Ascending aorta (tissue), 2 donors: ENCODE measurements around the gene PARN. TPM values are rescaled to one million over a fixed set of nuclear protein-coding genes. Genes with fewer than 3 reads are reported as not detected.
A peak's percentile ranks its signal among the peaks of the same experiment; 100 is the strongest.

Source experiments
- DNase-seq, 2 donors: peaks; one replicate each; pipeline ENCODE4 v3.0.0-alpha.2; 2019; ENCODE audit warnings: low spot score in 2 of 2
- H3K27ac ChIP-seq, 2 donors: fragments of 200-600 bp; sonication (generic); one replicate each; pipeline ENCODE4 v1.5.1; 2016 to 2017; ENCODE audit warnings: mild to moderate bottlenecking in 1 of 2
- H3K27me3 ChIP-seq: fragments of 200-600 bp; sonication (generic); one replicate; pipeline ENCODE4 v1.5.1; 2017
- H3K36me3 ChIP-seq, 2 donors: fragments of 200-600 bp; sonication (generic); one replicate each; pipeline ENCODE4 v1.5.1; 2016
- H3K4me1 ChIP-seq, 2 donors: fragments of 200-600 bp; sonication (generic); one replicate each; pipeline ENCODE4 v1.5.1; 2016 to 2017; ENCODE audit warnings: mild to moderate bottlenecking in 1 of 2
- H3K4me3 ChIP-seq, 2 donors: fragments of 200-600 bp; sonication (generic); one replicate each; pipeline ENCODE4 v1.5.1; 2016 to 2017; ENCODE audit warnings: mild to moderate bottlenecking in 1 of 2
- H3K9me3 ChIP-seq, 2 donors: fragments of 200-600 bp; sonication (generic); one replicate each; pipeline ENCODE4 v1.5.1; 2016
- CTCF ChIP-seq, 3 experiments: fragments of 200-600 bp in 2 of 3; fragments of 450-650 bp in 1 of 3; sonication (generic) in 2 of 3; IDR thresholded peaks; one replicate each; pipeline ENCODE4 v1.5.1; 2016 to 2019; ENCODE audit warnings: antibody characterized with exemption in 3 of 3, mild to moderate bottlenecking in 1 of 3, moderate library complexity in 1 of 3
- intact Hi-C: fragments of 100-400 bp; cut with DNase I; formaldehyde crosslinking; loops from one replicate; pipeline ENCODE4 v1.15.1; 2023
- total RNA-seq: library from RNA; depleted of rRNA; stranded (reverse); fragments of >200 nt; gene quantifications from one replicate; pipeline ENCODE4 v1.1.0, GENCODE V29; 2016

PARN gene
- total RNA-seq, 1 donor from 2014 or later = 3.8 TPM

GRCh38 chr16:14505846-14506245 is 124.2 kb downstream of the PARN start:
- Histone ChIP-seq H3K4me3 (no peak overlapping the region), H3K9me3 (no peaks in the 10 kb centered on the region), H3K36me3 (no peaks in the 10 kb centered on the region), H3K27ac (peak overlapping the region; percentile 57 to 67), H3K27me3 (no peaks in the 10 kb centered on the region), H3K4me1 (peaks cover 5 to 8% of the 10 kb centered on the region in 2 donors)
- TF ChIP-seq CTCF (IDR thresholded peaks at IDR 0.05) = no peak
- intact Hi-C loops = loop anchor here (10.0 kb wide), 1 partner anchor 591 kb away; no protein-coding TSS in a partner anchor
- no peak for DNase-seq

GRCh38 chr16:14502932-14503741 is 126.9 kb downstream of the PARN start:
- Histone ChIP-seq H3K36me3 (no peaks in the 10 kb centered on the region), H3K4me3 (no peak overlapping the region), H3K27ac (peak overlapping the region; percentile 77 to 84), H3K27me3 (no peaks in the 10 kb centered on the region), H3K9me3 (no peaks in the 10 kb centered on the region), H3K4me1 (peaks cover 10 to 18% of the 10 kb centered on the region in 2 donors)
- TF ChIP-seq CTCF (IDR thresholded peaks at IDR 0.05) = no peak
- intact Hi-C loops = loop anchor here (2.0 to 10.0 kb wide), 2 partner anchors 16 to 588 kb away; no protein-coding TSS in a partner anchor
- DNase-seq = no peak

- no peaks in the 10 kb centered on the region for H3K9me3 ChIP-seq
- no peaks in the 10 kb centered on the region for H3K36me3 ChIP-seq
- no peak for DNase-seq
- intact Hi-C loops = loop anchor here (2.0 to 10.0 kb wide), 2 partner anchors 16 to 588 kb away; no protein-coding TSS in a partner anchor
- peaks cover 10 to 22% of the 10 kb centered on the region in 2 donors for H3K4me1 ChIP-seq
- TF ChIP-seq CTCF (IDR thresholded peaks at IDR 0.05) = no peak
- no peak overlapping the region for H3K4me3 ChIP-seq
- H3K27ac ChIP-seq = peak overlapping the region; percentile 77 to 84
- H3K27me3 ChIP-seq = no peaks in the 10 kb centered on the region
Measured at GRCh38 chr16:14502256-14502875, 127.7 kb downstream of the PARN start.

GRCh38 chr16:14501331-14502255 is 128.5 kb downstream of the PARN start:
- intact Hi-C loops = loop anchor here (1.0 to 10.0 kb wide), 4 partner anchors 15 to 587 kb away; no protein-coding TSS in a partner anchor
- H3K36me3 ChIP-seq = no peaks in the 10 kb centered on the region
- peak overlapping the region; percentile 77 to 84 for H3K27ac ChIP-seq
- peak overlapping the region in 1 of 2 donors; percentile 33 for H3K4me3 ChIP-seq
- no peaks in the 10 kb centered on the region for H3K9me3 ChIP-seq
- H3K4me1 ChIP-seq = peaks cover 10 to 25% of the 10 kb centered on the region in 2 donors
- no peak for TF ChIP-seq CTCF (IDR thresholded peaks at IDR 0.05)
- peak; percentile 66 to 93 for DNase-seq
- no peaks in the 10 kb centered on the region for H3K27me3 ChIP-seq

GRCh38 chr16:14500791-14501190 is 129.3 kb downstream of the PARN start:
- Histone ChIP-seq H3K36me3 (no peaks in the 10 kb centered on the region), H3K27me3 (no peaks in the 10 kb centered on the region), H3K4me1 (peaks cover 10 to 27% of the 10 kb centered on the region in 2 donors), H3K9me3 (no peaks in the 10 kb centered on the region), H3K4me3 (no peak overlapping the region), H3K27ac (peak overlapping the region; percentile 77 to 84)
- DNase-seq = no peak
- TF ChIP-seq CTCF (IDR thresholded peaks at IDR 0.05) = no peak
- intact Hi-C loops = loop anchor here (1.0 to 10.0 kb wide), 3 partner anchors 27 to 586 kb away; no protein-coding TSS in a partner anchor
